Mesenchymal stem cell (in vitro differentiated cells and primary cell): ENCODE data around the gene GPR89B.

Source experiments
- DNase-seq: peaks from one replicate; pipeline ENCODE4 v3.0.0-alpha.2; 2013
- H2AFZ ChIP-seq: one replicate; pipeline ENCODE4 v1.6.1; 2013; ENCODE audit warnings: low read depth, mild to moderate bottlenecking, control low read depth, inconsistent platforms, low read length, moderate library complexity
- H2AK5ac ChIP-seq: 2 replicates; pipeline ENCODE4 v1.6.1; 2013; ENCODE audit warnings: low read length, moderate library complexity, mild to moderate bottlenecking, inconsistent platforms; ENCODE audit not compliant: severe bottlenecking
- H2BK120ac ChIP-seq: one replicate; pipeline ENCODE4 v1.6.1; 2013; ENCODE audit warnings: low read depth, mild to moderate bottlenecking, inconsistent platforms, low read length, moderate library complexity
- H2BK12ac ChIP-seq, 2 experiments: one replicate each; pipeline ENCODE4 v1.6.1; 2013; ENCODE audit warnings: inconsistent platforms in 2 of 2, low read length in 2 of 2, mild to moderate bottlenecking in 2 of 2, moderate library complexity in 2 of 2, control low read depth in 1 of 2
- H2BK15ac ChIP-seq: one replicate; pipeline ENCODE4 v1.6.1; 2013; ENCODE audit warnings: mild to moderate bottlenecking, low read depth, inconsistent platforms; ENCODE audit not compliant: poor library complexity, severe bottlenecking
- H2BK5ac ChIP-seq: 2 replicates; pipeline ENCODE4 v1.6.1; 2013; ENCODE audit warnings: low read depth, mild to moderate bottlenecking, low read length, control low read depth, inconsistent platforms; ENCODE audit not compliant: poor library complexity, severe bottlenecking
- H3K14ac ChIP-seq, 2 experiments: one replicate each; pipeline ENCODE4 v1.6.1; 2013; ENCODE audit warnings: inconsistent platforms in 2 of 2, low read length in 2 of 2, control low read depth in 1 of 2, mild to moderate bottlenecking in 1 of 2, moderate library complexity in 1 of 2
- H3K18ac ChIP-seq, 2 experiments: one replicate each; pipeline ENCODE4 v1.6.1; 2013; ENCODE audit warnings: inconsistent platforms in 2 of 2, low read length in 2 of 2, control low read depth in 1 of 2, low read depth in 1 of 2, mild to moderate bottlenecking in 1 of 2
- H3K23ac ChIP-seq, 2 experiments: one replicate each; pipeline ENCODE4 v1.6.1; 2013; ENCODE audit warnings: inconsistent platforms in 2 of 2, low read length in 2 of 2, mild to moderate bottlenecking in 2 of 2, moderate library complexity in 2 of 2, control low read depth in 1 of 2
- H3K27ac ChIP-seq: 2 replicates; pipeline ENCODE4 v1.5.1; 2013; ENCODE audit warnings: mild to moderate bottlenecking, moderate library complexity, low read length, control low read depth, inconsistent platforms; ENCODE audit not compliant: poor library complexity, severe bottlenecking
- H3K27me3 ChIP-seq, 2 experiments: 2 replicates each; pipeline versions ENCODE4 v1.6.1 to v1.7.0; 2013; ENCODE audit warnings: low read length in 2 of 2, mild to moderate bottlenecking in 2 of 2, moderate library complexity in 2 of 2, control low read depth in 1 of 2, inconsistent platforms in 1 of 2; ENCODE audit not compliant: control insufficient read depth in 1 of 2, insufficient read depth in 1 of 2
- H3K36me3 ChIP-seq, 2 experiments: 2 replicates each; pipeline versions ENCODE4 v1.6.1 to v1.7.0; 2013; ENCODE audit warnings: low read length in 2 of 2, control low read depth in 1 of 2, inconsistent platforms in 1 of 2, low read depth in 1 of 2, mild to moderate bottlenecking in 1 of 2; ENCODE audit not compliant: insufficient read depth in 2 of 2, control insufficient read depth in 1 of 2
- H3K4ac ChIP-seq, 2 experiments: one replicate each; pipeline ENCODE4 v1.6.1; 2013; ENCODE audit warnings: inconsistent platforms in 2 of 2, low read length in 2 of 2, mild to moderate bottlenecking in 2 of 2, moderate library complexity in 2 of 2, control low read depth in 1 of 2, low read depth in 1 of 2
- H3K4me1 ChIP-seq: 2 replicates; pipeline ENCODE4 v1.6.1; 2013; ENCODE audit warnings: low read depth, low read length, control low read depth; ENCODE audit not compliant: control insufficient read depth, insufficient read depth
- H3K4me2 ChIP-seq: 2 replicates; pipeline ENCODE4 v1.6.1; 2013; ENCODE audit warnings: low read length, mild to moderate bottlenecking, inconsistent platforms; ENCODE audit not compliant: poor library complexity, severe bottlenecking
- H3K4me3 ChIP-seq, 2 experiments: 2 replicates each; pipeline versions ENCODE4 v1.5.1 to v1.7.0; 2013; ENCODE audit warnings: low read length in 2 of 2, mild to moderate bottlenecking in 2 of 2, control low read depth in 1 of 2, low read depth in 1 of 2; ENCODE audit not compliant: insufficient read depth in 1 of 2
- H3K79me1 ChIP-seq: replicated peaks from 2 replicates; pipeline ENCODE4 v1.6.1; 2013; ENCODE audit warnings: mild to moderate bottlenecking, control low read depth, low read length, inconsistent platforms; ENCODE audit not compliant: poor library complexity, severe bottlenecking
- H3K9ac ChIP-seq: 2 replicates; pipeline ENCODE4 v1.7.0; 2013; ENCODE audit warnings: mild to moderate bottlenecking, low read length, moderate library complexity
- H3K9me3 ChIP-seq: 2 replicates; pipeline ENCODE4 v1.7.0; 2013; ENCODE audit warnings: mild to moderate bottlenecking, low read length; ENCODE audit not compliant: control insufficient read depth
- H4K8ac ChIP-seq: one replicate; pipeline ENCODE4 v1.6.1; 2013; ENCODE audit warnings: inconsistent platforms, mild to moderate bottlenecking, low read length, moderate library complexity
- H4K91ac ChIP-seq: one replicate; pipeline ENCODE4 v1.6.1; 2013; ENCODE audit warnings: mild to moderate bottlenecking, low read length, inconsistent platforms
- WGBS: methylation state at CpG from one replicate; pipeline ENCODE4 v1.1.7; 2013; ENCODE audit warnings: mixed read lengths; 5-methylcytosine and 5-hydroxymethylcytosine counted together

The GPR89B gene

GRCh38 chr1:147897029-147897752 is 31.0 kb upstream of the GPR89B start:
- no peak overlapping the region for H4K91ac ChIP-seq
- no peak overlapping the region for H3K4me2 ChIP-seq
- no peak overlapping the region for H2AFZ ChIP-seq
- no peak overlapping the region for H3K23ac ChIP-seq
- H3K4me1 ChIP-seq, result no peaks in the 10 kb centered on the region
- no peak overlapping the region for H2BK5ac ChIP-seq
- no peak overlapping the region for H3K14ac ChIP-seq
- 80% methylated on average over 8 of the region's 8 CpGs for WGBS
- no peak overlapping the region for H2BK12ac ChIP-seq
- no peak overlapping the region for H2BK15ac ChIP-seq
- no peak overlapping the region for H3K9ac ChIP-seq
- no peak overlapping the region for H4K8ac ChIP-seq
- H3K9me3 ChIP-seq, result no peaks in the 10 kb centered on the region
- H3K18ac ChIP-seq, result no peak overlapping the region
- no peak overlapping the region for H3K27ac ChIP-seq
- H3K27me3 ChIP-seq, result peaks cover 14 to 42% of the 10 kb centered on the region in 2 experiments
- no peak for DNase-seq
- H3K36me3 ChIP-seq, result no peaks in the 10 kb centered on the region
- no peak overlapping the region for H2BK120ac ChIP-seq
- no peak overlapping the region for H3K4ac ChIP-seq
- H3K4me3 ChIP-seq, result no peak overlapping the region
- no peak overlapping the region for H2AK5ac ChIP-seq
- no peaks in the 10 kb centered on the region for H3K79me1 ChIP-seq

- Histone ChIP-seq H2BK120ac (no peak overlapping the region), H3K18ac (no peak overlapping the region), H2BK12ac (no peak overlapping the region), H3K9ac (no peak overlapping the region), H2AFZ (no peak overlapping the region), H3K4me1 (no peaks in the 10 kb centered on the region), H2BK5ac (no peak overlapping the region), H3K4ac (no peak overlapping the region), H3K27me3 (peaks cover 19 to 42% of the 10 kb centered on the region in 2 experiments), H4K8ac (no peak overlapping the region), H4K91ac (no peak overlapping the region), H2AK5ac (no peak overlapping the region), H3K9me3 (no peaks in the 10 kb centered on the region), H2BK15ac (no peak overlapping the region), H3K36me3 (no peaks in the 10 kb centered on the region), H3K14ac (no peak overlapping the region), H3K79me1 (no peaks in the 10 kb centered on the region), H3K27ac (no peak overlapping the region), H3K4me3 (no peak overlapping the region), H3K4me2 (no peak overlapping the region), H3K23ac (no peak overlapping the region)
- 84% methylated on average over 4 of the region's 4 CpGs for WGBS
- no peak for DNase-seq
These were observed 30.4 kb upstream of the GPR89B start for GRCh38 chr1:147897789-147898188.

- Histone ChIP-seq H3K9me3 (no peaks in the 10 kb centered on the region), H2AFZ (no peak within 1 kb of the TSS), H3K27me3 (peaks cover 22 to 54% of the 10 kb centered on the region in 2 experiments), H4K8ac (no peak within 1 kb of the TSS), H3K4me1 (no peaks in the 10 kb centered on the region), H4K91ac (no peak within 1 kb of the TSS), H3K4ac (no peak within 1 kb of the TSS), H3K27ac (no peak within 1 kb of the TSS), H2BK120ac (no peak within 1 kb of the TSS), H2BK12ac (no peak within 1 kb of the TSS), H3K9ac (no peak within 1 kb of the TSS), H2BK5ac (no peak within 1 kb of the TSS), H3K18ac (no peak within 1 kb of the TSS), H3K4me2 (no peak within 1 kb of the TSS), H3K4me3 (no peak within 1 kb of the TSS), H2AK5ac (no peak within 1 kb of the TSS), H3K23ac (no peak within 1 kb of the TSS), H3K14ac (no peak within 1 kb of the TSS), H3K36me3 (no peaks in the 10 kb centered on the region), H3K79me1 (no peaks in the 10 kb centered on the region), H2BK15ac (no peak within 1 kb of the TSS)
- 90% methylated on average over 5 of the region's 7 CpGs for WGBS
- DNase-seq, result no peak
These were observed 25.9 kb upstream of the GPR89B start, which contains the start of gene GJA8 for GRCh38 chr1:147902253-147902845. GJA8 (plus strand) TSS chr1:147902795; CDS start chr1:147907956, 5,161 bp downstream.

GRCh38 chr1:147904726-147905125 is 23.5 kb upstream of the GPR89B start:
- Histone ChIP-seq H3K4me3 (no peak overlapping the region), H3K27me3 (peaks cover 20 to 56% of the 10 kb centered on the region in 2 experiments), H3K9me3 (no peaks in the 10 kb centered on the region), H4K8ac (no peak overlapping the region), H3K79me1 (no peaks in the 10 kb centered on the region), H3K9ac (no peak overlapping the region), H3K23ac (no peak overlapping the region), H3K36me3 (no peaks in the 10 kb centered on the region), H2BK120ac (no peak overlapping the region), H3K14ac (no peak overlapping the region), H2BK12ac (no peak overlapping the region), H4K91ac (no peak overlapping the region), H3K4me1 (no peaks in the 10 kb centered on the region), H2AK5ac (no peak overlapping the region), H3K4ac (no peak overlapping the region), H3K4me2 (no peak overlapping the region), H3K18ac (no peak overlapping the region), H3K27ac (no peak overlapping the region), H2BK5ac (no peak overlapping the region), H2BK15ac (no peak overlapping the region), H2AFZ (no peak overlapping the region)
- DNase-seq, result no peak
- no CpG with 5 or more reads among the region's 3 CpGs for WGBS
